GM04504 (cell line): ENCODE measurements around the gene CPVL.

ENCODE experiments used
- DNase-seq: peaks from one replicate; pipeline ENCODE4 v3.0.0-alpha.2; 2012; ENCODE audit warnings: low read depth

The CPVL gene

DNA sequence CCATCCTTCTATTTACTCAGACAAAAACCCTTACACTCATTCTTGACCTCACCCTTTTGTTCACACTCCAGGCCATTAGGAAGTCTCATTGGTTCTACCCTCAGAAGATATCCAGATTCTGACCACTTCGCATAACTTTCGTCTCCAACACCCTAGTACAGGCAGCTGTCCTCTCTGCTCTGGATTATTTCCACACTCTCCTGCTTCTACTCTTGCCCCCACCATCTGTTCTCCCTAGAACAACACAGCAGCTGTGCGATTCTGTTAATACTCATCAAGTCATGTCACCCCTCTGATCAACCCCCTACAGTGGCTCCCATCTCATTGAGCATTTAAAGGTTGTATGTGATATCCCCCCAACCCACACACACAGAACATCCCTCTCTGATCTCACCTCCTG is 172.7 kb downstream of the CPVL start:
- no peak for DNase-seq

DNA sequence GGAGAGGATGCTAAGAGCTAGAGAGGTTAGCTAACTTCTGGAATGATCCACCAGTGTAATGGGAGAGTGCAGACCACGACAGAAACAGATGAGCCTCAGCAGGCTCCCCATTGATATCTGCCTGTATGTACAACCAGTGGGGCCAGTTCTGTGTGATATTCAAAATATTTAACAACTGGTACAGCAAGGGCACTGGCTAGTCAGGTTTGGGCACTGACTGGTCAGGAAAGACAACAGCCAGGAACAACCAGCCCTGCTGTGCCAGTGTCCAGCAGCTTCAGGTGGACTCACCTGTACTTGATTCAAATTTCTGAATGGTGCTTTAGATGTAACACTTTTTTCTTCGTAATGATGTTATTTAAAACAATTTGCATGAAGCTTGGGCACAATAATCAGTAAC is 182.3 kb downstream of the CPVL start:
- no peak for DNase-seq

DNA sequence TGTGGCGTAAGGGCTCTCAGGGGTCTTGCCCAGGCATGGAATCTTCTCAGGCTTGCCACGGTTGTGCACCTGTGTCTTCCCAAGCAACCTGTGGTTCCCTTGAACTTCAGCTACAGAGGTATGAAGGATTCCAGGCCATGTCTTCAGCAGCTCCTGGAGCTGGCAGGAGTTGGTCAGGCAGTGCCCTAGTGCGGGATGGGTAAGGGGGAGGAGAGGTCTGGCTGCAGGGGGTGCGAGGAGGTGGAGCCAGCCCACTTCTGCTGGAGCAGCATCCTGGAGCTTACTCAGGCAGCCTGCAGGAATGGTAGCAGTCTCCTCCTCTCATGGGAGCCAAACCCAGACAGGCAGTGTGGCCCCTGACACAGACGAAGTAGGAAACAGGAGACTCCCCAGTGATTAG is 184.4 kb downstream of the CPVL start:
- no peak for DNase-seq

GRCh38 chr7:28960071-28960840 is 186.1 kb downstream of the CPVL start:
- no peak for DNase-seq

DNA sequence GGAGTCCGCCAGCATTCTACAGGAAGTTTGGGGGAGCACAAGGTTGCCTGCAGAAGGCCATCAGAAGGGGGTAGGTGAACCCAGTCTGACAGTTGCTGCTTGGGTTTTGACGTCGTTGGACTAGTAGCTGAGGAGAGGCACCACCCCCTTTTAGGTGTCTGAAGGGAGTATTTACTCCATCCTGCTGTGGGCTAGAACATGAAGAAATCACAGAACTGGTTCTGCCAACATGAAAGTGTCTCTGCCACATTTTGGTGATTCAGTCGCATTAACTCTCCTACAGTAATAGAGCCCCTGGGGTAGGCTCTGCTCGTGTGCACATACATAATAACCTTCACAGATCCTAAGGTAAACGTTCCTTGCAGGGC is 187.4 kb downstream of the CPVL start:
- DNase-seq: no peak

- DNase-seq: peak; percentile 16
Observed at GRCh38 chr7:28958235-28958979, 187.9 kb downstream of the CPVL start, which contains the start of gene TRIL. TSS of gene TRIL (minus strand) at chr7:28958330. CDS start at chr7:28958046, 284 bp downstream.

GRCh38 chr7:28957751-28958234 is 188.5 kb downstream of the CPVL start:
- no peak for DNase-seq

- no peak for DNase-seq
Observed at GRCh38 chr7:28957064-28957750, 189.1 kb downstream of the CPVL start.

- no peak for DNase-seq
Observed at GRCh38 chr7:28956608-28957063, 189.7 kb downstream of the CPVL start.

DNA sequence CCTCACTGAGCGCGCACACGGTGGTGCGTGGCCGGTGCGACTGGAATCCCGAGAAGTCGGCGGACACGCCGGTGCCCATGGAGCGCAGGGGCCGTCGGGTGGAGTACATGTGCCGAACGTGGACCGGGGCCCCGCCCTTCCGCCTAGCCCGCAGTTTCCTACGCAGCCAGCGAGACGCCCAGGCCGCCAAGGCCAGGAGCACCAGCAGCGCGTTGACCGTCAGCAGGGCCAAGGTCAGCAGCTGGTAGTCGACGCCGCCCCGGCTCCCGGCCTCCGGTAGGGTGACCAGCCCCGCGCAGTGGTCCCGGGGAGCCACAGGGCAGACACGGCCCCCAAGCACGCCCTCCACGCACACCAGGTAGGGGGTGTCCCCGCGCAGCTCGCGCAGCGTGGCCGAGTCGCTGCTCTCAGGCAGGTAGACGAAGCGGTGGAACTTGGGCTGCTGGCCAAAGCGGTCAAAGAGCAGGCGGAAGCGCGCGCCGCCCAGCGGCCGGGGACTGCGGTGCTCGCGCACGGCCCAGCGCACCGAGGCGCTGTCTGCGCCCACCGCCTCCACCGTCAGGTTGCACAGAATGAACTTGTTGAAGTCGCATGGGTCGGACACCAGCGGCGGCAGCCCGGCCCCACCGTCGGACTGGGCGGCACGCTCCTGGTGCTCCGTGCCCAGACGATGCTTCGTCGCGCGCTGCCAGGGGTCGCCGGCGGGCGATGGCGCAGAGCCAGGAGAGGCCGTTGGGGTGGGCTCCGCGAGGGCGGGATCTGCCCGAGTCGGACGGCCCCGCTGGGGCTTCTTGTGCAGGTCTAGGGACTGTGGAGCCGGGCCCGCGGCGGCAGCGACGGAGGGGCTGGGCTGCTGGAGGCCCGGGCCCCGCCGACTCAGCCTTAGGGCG is 190.4 kb downstream of the CPVL start:
- no peak for DNase-seq

- no peak for DNase-seq
Observed at GRCh38 chr7:28955356-28955717, 191.0 kb downstream of the CPVL start.

GRCh38 chr7:28954946-28955345 is 191.4 kb downstream of the CPVL start:
- no peak for DNase-seq

- no peak for DNase-seq
Observed at GRCh38 chr7:28954471-28954870, 191.9 kb downstream of the CPVL start.

DNA sequence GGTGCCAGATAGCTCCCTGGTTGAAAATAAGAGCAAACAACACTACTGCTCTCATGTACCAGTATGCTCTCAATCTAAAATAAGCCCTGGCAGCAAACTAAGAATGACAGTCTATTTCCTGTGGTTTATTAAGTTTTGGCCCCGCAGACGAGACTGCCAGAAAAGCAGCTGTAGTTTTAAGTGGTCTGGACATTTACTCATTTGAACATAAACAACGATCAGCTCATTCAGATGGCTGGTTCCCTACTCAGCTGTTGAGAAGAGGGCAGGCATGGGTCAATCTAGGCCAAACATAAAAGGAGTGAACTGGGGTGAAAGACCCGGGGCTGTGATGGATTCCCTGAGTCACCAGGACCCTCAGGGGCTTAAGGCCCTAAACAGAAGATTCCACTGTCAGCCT is 192.7 kb downstream of the CPVL start:
- no peak for DNase-seq
